Activated CD4-positive, alpha-beta T cell treated with anti-CD3 and anti-CD28 coated beads for 24 hours (primary cell): ENCODE results near the gene FAM131B.

Experiments used
- DNase-seq, 2 donors: peaks; one replicate each; pipeline ENCODE4 v3.0.0-alpha.2; 2020; ENCODE audit warnings: low read depth in 2 of 2

The FAM131B gene

GRCh38 chr7:143359771-143360353 is 2.7 kb downstream of the FAM131B start:
- no peak for DNase-seq

- no peak for DNase-seq
These were observed 3.9 kb downstream of the FAM131B start for GRCh38 chr7:143358626-143359025.

GRCh38 chr7:143356414-143357050 is 6.0 kb downstream of the FAM131B start:
- DNase-seq: no peak

- no peak for DNase-seq
These were observed 6.8 kb downstream of the FAM131B start for GRCh38 chr7:143355450-143356385.

DNA sequence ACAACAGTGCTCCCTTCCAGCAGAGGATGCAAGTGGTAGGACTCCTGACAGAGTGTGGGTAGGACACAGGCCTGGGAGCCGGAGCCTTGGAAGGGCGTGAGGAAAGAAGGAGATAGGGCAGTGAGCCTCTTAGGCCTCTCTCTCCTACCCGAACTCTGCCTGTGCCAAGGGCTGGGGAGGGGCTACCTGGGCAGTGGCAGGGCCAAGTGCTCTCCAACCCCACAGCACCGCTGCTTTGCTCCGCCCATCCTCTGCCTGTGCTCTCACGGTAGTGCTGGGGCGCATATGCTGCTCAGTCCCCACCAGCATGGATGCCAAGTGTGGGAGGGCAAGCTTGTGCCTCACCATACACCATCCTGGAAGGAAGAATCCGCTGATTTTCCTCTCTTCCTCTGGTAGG is 7.5 kb downstream of the FAM131B start:
- no peak for DNase-seq

DNA sequence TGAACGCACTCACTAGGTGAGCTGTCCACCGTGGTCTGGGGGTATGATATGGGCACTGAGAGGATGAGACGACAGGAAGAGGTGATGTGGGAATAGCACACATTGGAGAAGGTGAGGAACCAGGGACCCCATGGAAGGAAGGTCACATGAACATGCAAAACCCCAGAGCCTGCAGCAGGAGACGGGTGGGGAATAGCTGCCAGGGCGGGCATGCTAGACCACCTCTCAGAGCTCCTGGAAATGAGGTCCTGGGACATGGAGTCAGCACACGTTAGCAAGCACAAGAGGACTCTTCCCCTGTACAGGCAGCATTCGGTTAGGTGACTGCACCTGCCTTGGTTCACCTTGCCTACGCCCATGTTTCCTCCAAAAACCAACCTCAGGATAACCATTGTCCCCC is 8.1 kb downstream of the FAM131B start:
- DNase-seq: no peak

- no peak for DNase-seq
These were observed 9.9 kb downstream of the FAM131B start for GRCh38 chr7:143352531-143353002.

DNA sequence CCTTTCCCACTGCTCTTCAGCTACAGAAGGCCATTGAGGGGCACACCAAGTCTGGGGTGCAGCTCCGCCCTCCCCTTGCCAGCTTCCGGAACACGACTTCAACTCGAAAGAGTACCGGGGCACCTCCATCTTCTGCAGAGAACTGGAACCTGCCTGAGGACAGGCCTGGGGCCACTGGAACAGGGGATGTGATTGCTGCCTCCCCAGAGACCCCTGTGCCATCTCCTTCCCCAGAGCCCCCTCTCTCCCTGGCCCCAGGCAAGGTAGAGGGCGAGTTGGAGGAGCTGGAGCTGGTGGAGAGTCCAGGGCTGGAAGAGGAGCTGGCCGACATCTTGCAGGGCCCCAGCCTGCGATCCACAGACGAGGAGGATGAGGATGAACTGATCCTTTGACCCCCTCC is 10.9 kb downstream of the FAM131B start:
- no peak for DNase-seq

DNA sequence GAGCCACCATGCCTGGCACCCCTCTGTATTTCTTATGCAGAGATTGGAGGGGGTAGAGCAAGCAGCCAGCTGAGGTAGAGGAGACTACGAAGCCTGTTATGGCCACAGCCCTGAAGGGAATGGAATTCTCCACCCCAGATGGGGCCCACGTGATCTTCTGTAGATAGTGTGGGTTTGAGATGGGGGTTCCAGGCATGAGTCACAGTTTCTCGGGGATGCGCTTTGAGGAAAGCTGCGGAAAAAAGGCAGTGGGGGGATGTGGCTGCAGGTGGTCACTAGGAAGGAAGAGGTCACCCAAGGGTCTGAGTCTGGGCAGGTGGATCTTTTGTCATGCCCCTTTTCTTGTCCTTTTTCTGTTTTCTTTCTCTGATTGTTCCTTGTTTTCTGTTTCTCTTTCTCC is 11.5 kb downstream of the FAM131B start:
- no peak for DNase-seq

DNA sequence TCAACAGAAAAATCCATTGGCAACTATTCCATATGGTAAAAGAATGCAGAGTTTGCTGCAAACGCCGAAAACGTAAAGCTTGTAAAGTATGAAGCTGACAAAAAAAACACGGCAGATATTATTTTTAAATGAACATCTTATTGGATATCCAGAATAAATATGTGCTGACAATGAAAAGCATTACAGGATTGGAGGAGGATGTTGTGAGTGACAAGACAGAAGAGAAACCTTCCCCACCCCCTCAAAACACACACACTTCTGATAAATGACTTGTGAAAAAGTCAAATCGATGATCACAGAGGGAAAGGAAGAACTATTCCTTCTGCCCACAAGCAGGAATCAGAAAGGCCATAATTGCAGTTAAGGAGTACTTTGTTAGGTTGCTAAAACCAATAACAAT is 14.6 kb downstream of the FAM131B start:
- DNase-seq: no peak

DNA sequence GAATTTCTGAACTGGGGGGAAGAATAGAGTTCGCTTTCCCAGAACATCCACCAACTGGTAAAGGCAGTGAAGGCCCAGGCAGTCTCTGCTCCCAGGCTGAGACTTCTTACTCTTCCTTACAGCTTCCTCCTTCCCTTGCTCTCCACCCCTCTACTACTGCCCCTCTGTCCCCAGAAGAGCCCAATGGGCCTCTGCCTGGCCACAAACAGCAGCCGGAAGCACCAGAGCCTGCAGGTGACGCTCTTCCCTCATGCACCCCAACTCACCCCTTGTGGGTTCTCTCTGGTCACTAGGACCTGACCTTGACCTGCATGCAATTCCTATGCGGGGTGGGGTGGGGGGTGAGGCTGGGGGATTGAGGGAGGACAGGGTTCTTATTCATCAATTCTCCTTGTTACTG is 16.5 kb downstream of the FAM131B start:
- DNase-seq: no peak

DNA sequence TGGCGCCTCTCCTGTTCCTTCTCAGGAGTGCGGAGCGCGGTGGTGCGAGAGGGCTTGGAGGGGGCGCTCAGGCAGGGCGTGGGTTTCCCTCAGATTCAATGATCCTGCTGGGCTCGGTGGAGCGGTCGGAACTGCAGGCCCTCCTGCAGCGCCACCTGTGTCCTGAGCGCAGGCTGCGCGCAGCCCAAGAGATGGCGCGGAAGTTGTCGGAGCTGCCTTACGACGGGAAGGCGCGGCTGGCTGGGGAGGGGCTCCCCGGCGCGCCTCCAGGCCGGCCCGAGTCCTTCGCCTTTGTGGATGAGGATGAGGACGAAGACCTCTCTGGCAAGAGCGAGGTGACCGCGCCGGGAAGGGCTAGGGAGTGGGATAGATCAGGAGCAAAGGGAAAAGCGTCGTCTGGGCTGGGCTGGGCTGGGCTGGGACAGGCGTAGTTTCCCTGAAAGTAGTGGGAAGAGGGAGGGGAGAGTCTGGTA is 17.0 kb downstream of the FAM131B start:
- peak; percentile 36 to 53 for DNase-seq

- no peak for DNase-seq
These were observed 18.9 kb downstream of the FAM131B start for GRCh38 chr7:143343596-143343995.

DNA sequence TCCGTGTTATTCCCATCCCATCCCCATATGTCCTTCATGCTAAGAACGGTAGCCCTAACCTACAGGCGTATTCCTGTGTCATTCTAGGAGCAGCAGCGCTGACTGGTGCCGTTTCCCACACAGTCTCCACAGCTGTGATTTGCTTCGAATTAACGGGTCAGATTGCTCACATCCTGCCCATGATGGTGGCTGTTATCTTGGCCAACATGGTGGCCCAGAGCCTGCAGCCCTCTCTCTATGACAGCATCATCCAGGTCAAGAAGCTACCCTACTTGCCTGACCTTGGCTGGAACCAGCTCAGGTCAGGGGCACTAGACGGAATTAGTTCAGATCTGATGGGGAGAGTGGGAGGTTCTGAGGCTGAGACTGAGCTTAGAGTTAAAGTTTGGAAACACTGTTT is 20.7 kb downstream of the FAM131B start:
- no peak for DNase-seq

DNA sequence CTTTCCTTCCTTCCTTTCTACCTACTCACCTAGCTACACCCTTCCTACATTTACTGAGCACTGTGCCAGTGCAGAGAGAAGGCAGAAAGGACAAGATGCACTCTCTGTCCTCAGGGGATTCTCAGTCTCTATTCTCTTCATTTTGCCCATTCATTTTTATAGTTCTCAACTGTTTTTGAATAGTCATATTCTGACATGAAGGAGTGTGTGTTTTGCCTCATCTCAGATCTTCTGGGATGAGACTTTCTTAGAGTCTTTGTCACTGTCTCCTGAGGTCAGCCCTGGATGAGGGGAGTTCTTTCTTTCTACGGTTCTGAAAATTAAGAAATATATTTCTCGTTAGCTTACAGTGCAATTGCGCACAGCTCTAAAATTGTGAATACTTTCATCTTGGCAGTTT is 25.3 kb downstream of the FAM131B start:
- no peak for DNase-seq

DNA sequence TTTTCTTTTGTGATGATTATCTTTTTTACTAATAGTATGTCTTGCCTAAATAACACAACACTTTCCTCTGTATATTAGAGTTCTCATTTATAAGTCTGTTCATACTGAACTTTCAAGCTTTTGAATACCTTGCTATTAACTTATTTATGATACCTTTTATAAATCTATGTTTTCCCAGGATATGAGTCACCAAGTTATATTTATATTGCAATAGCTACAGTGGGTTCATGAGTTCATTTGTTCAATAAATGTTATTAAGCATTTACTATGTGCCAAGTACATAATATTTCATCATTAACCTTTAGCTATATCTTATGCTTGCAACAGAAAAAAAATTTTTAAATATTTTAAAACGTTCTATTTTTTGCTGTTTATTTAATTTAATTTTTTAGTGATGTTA is 28.3 kb downstream of the FAM131B start:
- DNase-seq: no peak

GRCh38 chr7:143331179-143331801 is 31.2 kb downstream of the FAM131B start:
- no peak for DNase-seq

DNA sequence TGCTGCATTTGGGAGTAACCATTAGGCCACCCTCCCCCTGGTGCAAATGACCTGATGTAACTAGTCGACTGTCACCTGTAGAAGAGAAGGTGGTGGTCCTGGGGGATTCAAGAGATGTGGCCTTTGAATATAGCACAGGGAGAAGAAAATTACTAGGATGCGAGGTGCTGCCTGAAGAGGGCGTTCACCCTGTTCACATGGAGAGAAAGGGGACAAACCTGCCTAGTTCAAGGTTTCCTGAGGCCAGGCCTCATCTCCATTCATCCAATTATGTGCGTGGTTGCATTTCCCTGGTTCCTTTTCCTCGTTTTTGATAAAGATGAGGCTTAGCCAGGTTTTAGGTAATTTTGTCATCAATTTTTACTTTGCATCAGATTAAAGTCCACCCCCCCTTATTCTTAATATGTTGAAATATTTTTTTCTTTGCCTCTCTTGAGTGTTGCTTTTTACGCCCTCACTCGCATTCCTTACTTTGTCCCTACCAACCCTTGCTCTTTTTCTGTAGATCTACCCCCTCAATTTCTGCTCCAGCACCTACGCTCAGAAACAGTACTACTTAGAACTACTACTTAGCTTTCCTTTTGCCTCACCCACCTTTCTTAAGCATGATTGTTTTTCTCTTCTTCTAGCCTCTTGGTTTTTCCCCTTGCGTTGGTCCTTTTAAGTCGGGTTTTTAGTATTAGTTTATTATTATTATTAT is 32.9 kb downstream of the FAM131B start:
- no peak for DNase-seq

GRCh38 chr7:143327903-143328302 is 34.6 kb downstream of the FAM131B start:
- no peak for DNase-seq

GRCh38 chr7:143325240-143325639 is 37.3 kb downstream of the FAM131B start:
- no peak for DNase-seq

GRCh38 chr7:143323653-143324052 is 38.9 kb downstream of the FAM131B start:
- DNase-seq: no peak
